Transverse colon (tissue), 4 donors: Measurements from ENCODE around the gene IRF6. TPM values are rescaled to one million over a fixed set of nuclear protein-coding genes. Genes with fewer than 3 reads are reported as not detected.

ENCODE experiments used
- DNase-seq: peaks from one replicate; pipeline ENCODE4 v3.0.0-alpha.2; 2019
- H3K27ac ChIP-seq, 4 donors: fragments of 200-600 bp; sonication (generic); 2 replicates each; pipeline ENCODE4 v1.5.1; 2016 to 2018; ENCODE audit warnings: inconsistent platforms in 4 of 4
- H3K27me3 ChIP-seq: fragments of 200-600 bp; sonication (generic); 2 replicates; pipeline ENCODE4 v1.5.1; 2017; ENCODE audit warnings: inconsistent platforms
- H3K36me3 ChIP-seq, 4 donors: fragments of 200-600 bp; sonication (generic); 2 replicates each; pipeline ENCODE4 v1.5.1; 2017 to 2019; ENCODE audit warnings: inconsistent platforms in 4 of 4
- H3K4me1 ChIP-seq, 4 donors: fragments of 200-600 bp; sonication (generic); 2 replicates each; pipeline ENCODE4 v1.5.1; 2017 to 2020; ENCODE audit warnings: inconsistent platforms in 4 of 4
- H3K4me3 ChIP-seq, 4 donors: fragments of 200-600 bp; sonication (generic); 1 replicate in 1 of 4; 2 replicates in 3 of 4; pipeline versions ENCODE4 v1.5.1 to v1.6.1; 2017 to 2019; ENCODE audit warnings: inconsistent platforms in 4 of 4
- H3K9me3 ChIP-seq, 2 donors: fragments of 200-600 bp; sonication (generic); 2 replicates each; pipeline ENCODE4 v1.5.1; 2017 to 2019; ENCODE audit warnings: inconsistent platforms in 2 of 2
- CTCF ChIP-seq, 5 experiments: fragments of 200-600 bp in 3 of 5; fragments of 450-650 bp in 2 of 5; sonication (generic) in 3 of 5; IDR thresholded peaks; 1 replicate in 2 of 5; 2 replicates in 3 of 5; pipeline ENCODE4 v1.5.1; 2016 to 2017; ENCODE audit warnings: antibody characterized with exemption in 5 of 5, inconsistent platforms in 3 of 5, mild to moderate bottlenecking in 2 of 5, moderate library complexity in 1 of 5
- EP300 ChIP-seq: sonication (generic); formaldehyde crosslinking; IDR thresholded peaks from one replicate; pipeline ENCODE4 v1.6.1; 2017; ENCODE audit warnings: antibody characterized with exemption, low read depth
- POLR2A ChIP-seq: fragments of 450-650 bp; IDR thresholded peaks from one replicate; pipeline ENCODE4 v1.6.1; 2016; ENCODE audit warnings: antibody characterized with exemption, mild to moderate bottlenecking, moderate library complexity
- POLR2AphosphoS5 ChIP-seq, 3 donors: sonication (generic); formaldehyde crosslinking; IDR thresholded peaks; one replicate each; pipeline ENCODE4 v1.6.1; 2016; ENCODE audit warnings: antibody characterized with exemption in 3 of 3
- WGBS, 2 donors: methylation state at CpG; one replicate each; pipeline ENCODE4 v1.1.5; 2018; ENCODE audit warnings: low coverage in 1 of 2; 5-methylcytosine and 5-hydroxymethylcytosine counted together
- in situ Hi-C, 4 donors: fragments of 200-750 bp; cut with MboI; loops; one replicate each; pipeline versions ENCODE4 v1.15.0 to v1.15.1; 2017; ENCODE audit warnings: low sequenced_read_pairs in 3 of 4, low pct_ligation_motif_present in 1 of 4, low pct_unique_long_range_greater_than_20kb in 1 of 4
- intact Hi-C: fragments of 100-400 bp; cut with DNase I; formaldehyde crosslinking; loops from one replicate; pipeline ENCODE4 v1.15.1; 2023; ENCODE audit warnings: low total_unique reads
- total RNA-seq, 4 donors: library from RNA; depleted of rRNA; stranded (reverse); fragments of >200 nt; gene quantifications; one replicate each; pipeline ENCODE4 v1.1.0, GENCODE V29; 2016

IRF6 gene
- total RNA-seq, 4 donors from 2014 or later = 26.1 to 78.0 (median 44.4) TPM

GRCh38 chr1:209789245-209789644 lies 16.7 kb downstream of the IRF6 start:
- H3K9me3 ChIP-seq = no peaks in the 10 kb centered on the region
- TF ChIP-seq POLR2AphosphoS5 (IDR thresholded peaks at IDR 0.05) (no peak), CTCF (IDR thresholded peaks at IDR 0.05) (no peak), EP300 (no peak)
- H3K4me3 ChIP-seq = no peak overlapping the region
- in situ Hi-C loops (no loop called here), intact Hi-C loops (no loop called here)
- peaks cover 0 to 7% (median 4%) of the 10 kb centered on the region in 4 donors for H3K36me3 ChIP-seq
- no peak overlapping the region for H3K27ac ChIP-seq
- WGBS, 2 donors = 87% methylated on average over 1 of the region's 1 CpG; no CpG with 5 or more reads in 1 of the 2 donors
- no peak for DNase-seq
- H3K4me1 ChIP-seq = peaks cover 10 to 60% (median 27%) of the 10 kb centered on the region in 4 donors
- H3K27me3 ChIP-seq = no peaks in the 10 kb centered on the region

GRCh38 chr1:209787551-209787950 lies 18.4 kb downstream of the IRF6 start:
- Histone ChIP-seq H3K9me3 (no peaks in the 10 kb centered on the region), H3K36me3 (peaks cover 0 to 7% (median 0%) of the 10 kb centered on the region in 4 donors), H3K27me3 (no peaks in the 10 kb centered on the region), H3K27ac (peak overlapping the region; percentile 64 to 80 (median 69)), H3K4me3 (no peak overlapping the region), H3K4me1 (peaks cover 13 to 69% (median 34%) of the 10 kb centered on the region in 4 donors)
- intact Hi-C loops (no loop called here), in situ Hi-C loops (no loop called here)
- TF ChIP-seq POLR2AphosphoS5 (IDR thresholded peaks at IDR 0.05) = no peak
- TF ChIP-seq EP300 = no peak
- DNase-seq = peak; percentile 54
- WGBS, 2 donors = 17 to 30% methylated on average over 2 of the region's 2 CpGs

GRCh38 chr1:209786146-209786545 lies 19.8 kb downstream of the IRF6 start:
- Histone ChIP-seq H3K36me3 (peaks cover 0 to 7% (median 0%) of the 10 kb centered on the region in 4 donors), H3K27ac (peak overlapping the region in 2 of 4 donors; percentile 64 to 89), H3K9me3 (no peaks in the 10 kb centered on the region), H3K4me1 (peaks cover 13 to 55% (median 27%) of the 10 kb centered on the region in 4 donors), H3K27me3 (no peaks in the 10 kb centered on the region), H3K4me3 (no peak overlapping the region)
- no peak for TF ChIP-seq EP300
- no peak for TF ChIP-seq POLR2AphosphoS5 (IDR thresholded peaks at IDR 0.05)
- no peak for TF ChIP-seq POLR2A
- no peak for TF ChIP-seq CTCF (IDR thresholded peaks at IDR 0.05)
- intact Hi-C loops (no loop called here), in situ Hi-C loops (no loop called here)
- WGBS, 2 donors = 47 to 66% methylated on average over 4 of the region's 4 CpGs
- DNase-seq = no peak

GRCh38 chr1:209785592-209785991 lies 20.4 kb downstream of the IRF6 start:
- 95 to 98% methylated on average over 4 of the region's 4 CpGs for WGBS, 2 donors
- Histone ChIP-seq H3K36me3 (peaks cover 0 to 7% (median 0%) of the 10 kb centered on the region in 4 donors), H3K4me3 (no peak overlapping the region), H3K9me3 (no peaks in the 10 kb centered on the region), H3K27ac (peak overlapping the region in 2 of 4 donors; percentile 85 to 89), H3K4me1 (peaks cover 13 to 52% (median 26%) of the 10 kb centered on the region in 4 donors), H3K27me3 (no peaks in the 10 kb centered on the region)
- TF ChIP-seq CTCF (IDR thresholded peaks at IDR 0.05) (no peak), EP300 (no peak), POLR2AphosphoS5 (IDR thresholded peaks at IDR 0.05) (no peak), POLR2A (no peak)
- no peak for DNase-seq
- intact Hi-C loops = no loop called here
- in situ Hi-C loops = no loop called here
